ENCODE data around the gene TTC12. TPM values are rescaled to one million over a fixed set of nuclear protein-coding genes. Genes with fewer than 3 reads are reported as not detected.

The TTC12 gene
- total and polyA plus RNA-seq, 2 of the 8 experiments (the other 6 are each of a cell fraction or from before 2014, with no cell fraction given) = 4.7 to 9.0 TPM

- Histone ChIP-seq H2AFZ (ENCODE audit: low read length) (no peak overlapping the region), H2BK15ac (ENCODE audit: low read length) (no peak overlapping the region), H3K23me2 (ENCODE audit: low read depth, low read length) (no peaks in the 10 kb centered on the region), H3K9me3 (ENCODE audit: insufficient read depth in 2 of 2, low read depth in 1 of 2, low read length in 1 of 2) (no peaks in the 10 kb centered on the region), H3K14ac (ENCODE audit: insufficient read length) (no peak overlapping the region), H3K79me1 (ENCODE audit: low read depth, low read length) (no peaks in the 10 kb centered on the region), H3K23ac (ENCODE audit: insufficient read length) (no peak overlapping the region), H2AK5ac (ENCODE audit: low read depth, low read length) (no peak overlapping the region), H4K8ac (ENCODE audit: extremely low read depth, insufficient read depth, low read length) (no peak overlapping the region), H3K4me2 (ENCODE audit: insufficient read depth in 1 of 2, low read depth in 2 of 2, low read length in 2 of 2) (no peak overlapping the region), H3K27ac (ENCODE audit: low read depth, low read length) (no peak overlapping the region), H3K79me2 (ENCODE audit: control insufficient read depth in 1 of 2, insufficient read depth in 2 of 2, low read length in 2 of 2) (no peaks in the 10 kb centered on the region), H3K36me3 (ENCODE audit: control insufficient read depth in 2 of 4, insufficient read depth in 4 of 4, low read length in 3 of 4) (peaks cover 0 to 3% (median 1%) of the 10 kb centered on the region in 4 experiments; a peak in 1 of 8 replicates), H2BK5ac (ENCODE audit: low read depth, low read length) (no peak overlapping the region), H3K56ac (replicated peaks; ENCODE audit: insufficient read length, low read depth, low read length) (no peak overlapping the region), H4K5ac (ENCODE audit: insufficient read length, low read depth, low read length) (no peak overlapping the region), H3K4ac (replicated peaks; ENCODE audit: insufficient read length, low read depth, low read length) (no peak overlapping the region), H3K18ac (ENCODE audit: extremely low read depth, low read length) (no peak overlapping the region), H2BK12ac (ENCODE audit: low read depth, low read length) (no peak overlapping the region), H4K91ac (replicated peaks; ENCODE audit: insufficient read length, low read length) (no peak overlapping the region), H3K9ac (replicated peaks in 1 of 4; ENCODE audit: extremely low read depth in 1 of 4, low read depth in 3 of 4, low read length in 3 of 4) (no peak overlapping the region), H3K27me3 (replicated peaks in 1 of 4; ENCODE audit: control insufficient read depth in 3 of 4, extremely low read depth in 1 of 4, insufficient read depth in 3 of 4, low read length in 3 of 4) (no peaks in the 10 kb centered on the region), H2BK120ac (replicated peaks; ENCODE audit: low read depth, low read length) (no peak overlapping the region), H3K4me3 (ENCODE audit: extremely low read depth in 1 of 4, insufficient read depth in 2 of 4, low read depth in 3 of 4, low read length in 4 of 4) (no peak overlapping the region), H3K4me1 (replicated peaks in 1 of 4; ENCODE audit: control insufficient read depth in 3 of 4, insufficient read depth in 4 of 4, low read length in 3 of 4) (no peaks in the 10 kb centered on the region), H4K20me1 (replicated peaks in 1 of 2; ENCODE audit: control insufficient read depth in 1 of 2, insufficient read depth in 2 of 2, low read length in 2 of 2) (peaks cover 0 to 2% of the 10 kb centered on the region in 2 experiments), H2BK20ac (ENCODE audit: low read length) (no peak overlapping the region)
- DNase-seq (ENCODE audit: low read depth in 1 of 2, low spot score in 2 of 2) = no peak
- ChIA-PET POLR2A (ENCODE audit: partially characterized antibody) (no interaction called here), CTCF (ENCODE audit: partially characterized antibody) (no interaction called here)
- no peak for FAIRE-seq
- TF ChIP-seq SAP30 (IDR thresholded peaks at IDR 0.05; ENCODE audit: insufficient read depth, insufficient replicate concordance, low read length) (no peak), USF2 (IDR thresholded peaks at IDR 0.05; ENCODE audit: low read length) (no peak), TEAD4 (IDR thresholded peaks at IDR 0.05; ENCODE audit: low read depth, low read length) (no peak), RNF2 (IDR thresholded peaks at IDR 0.05; ENCODE audit: borderline replicate concordance, low read depth, low read length, missing control alignments, poor library complexity, severe bottlenecking) (no peak)
- TF ChIP-seq, protein P1, sequence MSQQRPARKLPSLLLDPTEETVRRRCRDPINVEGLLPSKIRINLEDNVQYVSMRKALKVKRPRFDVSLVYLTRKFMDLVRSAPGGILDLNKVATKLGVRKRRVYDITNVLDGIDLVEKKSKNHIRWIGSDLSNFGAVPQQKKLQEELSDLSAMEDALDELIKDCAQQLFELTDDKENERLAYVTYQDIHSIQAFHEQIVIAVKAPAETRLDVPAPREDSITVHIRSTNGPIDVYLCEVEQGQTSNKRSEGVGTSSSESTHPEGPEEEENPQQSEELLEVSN (IDR thresholded peaks at IDR 0.05) = no peak
- WGBS, 2 experiments (ENCODE audit: extremely low coverage in 1 of 2, insufficient coverage in 1 of 2, insufficient read length in 1 of 2, insufficient replicate concordance in 2 of 2, low coverage in 1 of 2, low lambda C conversion rate in 2 of 2, missing lambda C conversion rate in 1 of 2) = 90% methylated on average over 3 of the region's 3 CpGs; no CpG with 5 or more reads in 1 of the 2 experiments
Measured at GRCh38 chr11:113356203-113356602, 41.8 kb downstream of the TTC12 start.
